Epithelial cell of prostate (primary cell): ENCODE results near the gene FERMT2.
"Not testable (repeated sequence)": the region's sequence is repeated elsewhere in the genome, so short reads cannot be mapped to it uniquely, and the experiment has no call there.

Experiments used
- DNase-seq: peaks from one replicate; pipeline ENCODE4 v3.0.0-alpha.2; 2011; ENCODE audit warnings: low read depth, low spot score
- H3K27ac ChIP-seq: fragments of 450-650 bp; 2 replicates; pipeline ENCODE4 v1.5.1; 2017; ENCODE audit warnings: mild to moderate bottlenecking

The FERMT2 gene

GRCh38 chr14:52948039-52948438, 2.8 kb downstream of the FERMT2 start:
- no peak overlapping the region for H3K27ac ChIP-seq
- DNase-seq = no peak

DNA sequence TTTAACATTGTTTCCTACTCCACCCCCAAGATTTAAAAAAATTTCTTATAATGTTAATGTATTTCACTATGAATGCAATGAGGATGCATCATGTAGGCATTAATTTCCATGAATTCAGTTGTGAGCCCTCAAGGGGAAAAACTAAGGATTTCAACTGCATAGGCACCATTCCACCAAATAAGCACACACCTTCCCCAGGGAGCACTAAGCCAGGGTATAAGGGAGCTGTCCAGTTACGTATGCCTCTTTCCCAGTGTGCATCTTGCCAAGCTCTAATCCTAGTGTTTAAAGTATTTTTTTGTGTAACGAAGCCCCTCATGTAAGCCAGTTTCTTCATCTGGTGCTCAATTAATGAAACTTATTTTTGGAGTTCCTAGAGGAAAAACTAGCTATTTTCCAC, 6.6 kb downstream of the FERMT2 start:
- no peak overlapping the region for H3K27ac ChIP-seq
- DNase-seq = no peak

DNA sequence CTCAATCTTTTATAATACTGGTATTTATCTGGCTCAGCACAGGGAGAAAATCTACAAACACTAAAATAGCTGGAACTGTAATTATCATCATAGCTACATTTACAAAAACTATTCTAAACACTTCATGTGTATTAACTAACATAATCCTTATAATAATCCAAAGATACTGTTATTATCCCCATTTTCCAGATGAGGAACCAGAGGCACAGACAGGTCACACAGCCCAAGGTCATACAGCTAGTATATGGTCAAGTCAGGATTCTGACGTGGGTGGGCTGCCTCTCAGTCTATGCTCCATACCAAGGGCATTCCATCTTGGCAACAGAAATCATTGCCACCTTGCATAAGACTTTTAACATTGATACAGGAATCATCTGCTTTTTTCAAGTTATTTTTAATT, 11.4 kb downstream of the FERMT2 start:
- DNase-seq = no peak

GRCh38 chr14:52937869-52938268, 13.0 kb downstream of the FERMT2 start:
- H3K27ac ChIP-seq = no peak overlapping the region
- no peak for DNase-seq

More for the DNA sequence above, 11.4 kb downstream of the FERMT2 start:
- H3K27ac ChIP-seq = no peak overlapping the region

GRCh38 chr14:52937306-52937705, 13.5 kb downstream of the FERMT2 start:
- H3K27ac ChIP-seq = no peak overlapping the region
- no peak for DNase-seq

- DNase-seq = no peak
- H3K27ac ChIP-seq = no peak overlapping the region
These were observed 14.4 kb downstream of the FERMT2 start for GRCh38 chr14:52936437-52936836.

DNA sequence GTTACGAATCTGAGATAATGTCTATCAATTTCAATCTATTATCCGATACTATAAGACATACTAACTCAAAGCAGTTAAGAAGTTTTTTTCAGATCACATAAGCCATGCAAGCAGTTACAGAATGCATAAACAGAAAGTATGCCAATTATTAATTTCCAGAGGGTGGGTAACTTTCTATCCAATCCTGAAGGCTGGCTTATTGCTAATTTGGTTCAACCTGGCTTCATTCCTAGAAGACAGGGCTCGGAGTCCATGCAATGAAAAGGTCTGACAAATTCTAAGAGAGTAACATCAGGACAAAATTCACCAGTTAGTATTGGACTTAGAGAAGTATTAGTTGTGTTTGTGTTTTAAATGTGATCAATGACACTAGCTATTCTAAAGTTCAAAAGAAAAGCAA, 15.0 kb downstream of the FERMT2 start:
- no peak overlapping the region for H3K27ac ChIP-seq
- no peak for DNase-seq

DNA sequence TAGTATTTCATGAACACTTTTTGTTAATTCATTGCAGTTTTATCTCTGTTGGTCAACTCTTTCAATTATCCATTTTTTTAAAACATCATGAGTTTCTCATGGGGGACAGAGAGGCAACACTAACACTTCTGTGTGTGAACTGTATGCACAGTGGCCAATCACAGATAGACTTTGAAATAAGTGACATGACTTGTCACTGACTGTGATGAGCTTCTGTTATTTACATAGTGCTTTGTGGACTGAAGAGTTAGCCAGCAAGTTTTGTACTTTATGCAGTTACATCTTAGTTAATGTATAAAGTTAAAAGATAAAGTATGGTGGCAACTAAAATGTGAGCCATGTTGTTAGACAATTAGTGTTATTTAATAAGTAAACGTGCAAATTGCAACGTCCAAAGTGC, 16.1 kb downstream of the FERMT2 start:
- DNase-seq = no peak
- no peak overlapping the region for H3K27ac ChIP-seq

DNA sequence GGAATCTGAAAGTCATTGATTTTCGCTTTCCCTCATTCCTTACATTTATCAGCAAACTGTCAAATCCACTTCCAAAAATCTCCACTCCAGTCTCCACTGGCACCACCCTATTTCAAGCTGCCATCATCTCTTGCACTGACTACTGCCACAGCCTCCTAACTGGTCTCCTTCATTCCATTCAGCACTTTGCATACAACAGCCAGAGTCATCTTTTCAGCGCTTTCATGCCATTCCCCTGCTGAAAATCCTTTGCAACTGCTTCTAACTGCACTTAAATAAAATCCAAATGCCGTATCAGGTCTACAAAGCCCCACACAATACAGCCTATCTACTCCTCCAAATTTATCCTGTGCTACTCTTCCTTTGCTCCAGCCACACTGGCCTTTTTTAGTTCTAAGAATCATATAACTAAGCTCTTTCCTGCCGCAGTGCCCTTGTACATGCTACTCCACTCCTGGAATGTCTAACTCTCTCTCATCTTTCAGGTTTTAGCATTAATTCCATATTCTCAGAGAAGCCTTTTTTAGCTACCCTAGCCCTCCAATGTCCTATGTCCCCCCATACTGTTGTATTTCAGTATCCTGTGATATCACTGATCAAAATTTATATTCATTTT, 21.6 kb downstream of the FERMT2 start:
- H3K27ac ChIP-seq = no peak overlapping the region
- no peak for DNase-seq

- DNase-seq = no peak
- H3K27ac ChIP-seq = no peak overlapping the region
These were observed 23.9 kb downstream of the FERMT2 start for GRCh38 chr14:52926953-52927352.

DNA sequence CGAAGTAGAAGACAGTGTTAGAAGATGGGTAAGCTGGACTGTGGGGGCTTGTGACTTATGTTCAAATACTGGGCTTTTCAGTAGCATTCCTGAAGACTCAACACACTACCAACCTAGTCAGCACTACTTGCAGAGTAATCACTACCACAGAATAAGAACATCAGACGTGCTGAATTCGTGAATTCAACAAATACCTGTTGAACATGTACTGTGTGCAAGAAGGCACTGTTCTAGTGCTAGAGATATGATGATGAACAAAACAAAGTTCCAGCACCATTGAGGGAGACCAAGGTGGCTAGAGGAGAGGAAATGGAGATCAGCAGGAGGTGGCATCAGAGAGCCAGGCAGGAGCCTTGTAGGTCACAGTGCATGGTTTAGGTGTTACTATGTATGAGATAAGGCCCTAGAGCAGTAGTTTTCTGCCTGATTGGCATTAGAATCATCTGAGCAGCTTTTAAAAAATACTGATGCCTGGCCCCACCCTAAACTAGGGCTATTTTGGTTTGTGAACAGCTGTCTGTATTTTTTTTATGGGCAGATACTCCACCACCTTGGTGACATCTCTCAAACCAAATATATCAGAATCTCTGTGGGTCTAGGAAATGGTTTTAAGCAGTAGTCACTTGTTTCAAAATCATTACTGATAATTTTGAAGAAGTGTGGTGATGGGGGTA, 26.8 kb downstream of the FERMT2 start:
- no peak overlapping the region for H3K27ac ChIP-seq
- no peak for DNase-seq

DNA sequence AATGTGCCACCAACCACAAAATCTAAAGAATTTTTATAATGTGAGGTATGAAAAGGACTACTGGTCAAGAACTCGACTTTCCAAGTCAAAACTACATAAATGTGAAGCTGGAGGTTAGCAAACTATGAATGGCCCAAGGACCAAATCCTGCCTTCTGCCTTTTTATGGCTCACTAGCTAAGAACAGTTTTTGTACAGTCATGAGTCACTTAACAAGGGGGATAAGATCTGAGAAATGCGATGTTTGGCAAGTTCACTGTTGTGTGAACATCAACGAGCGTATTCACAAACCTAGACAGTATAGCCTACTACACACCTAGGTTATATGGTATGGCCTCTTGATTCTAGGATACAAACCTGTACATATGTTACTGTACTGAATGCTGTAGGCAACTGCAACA, 28.2 kb downstream of the FERMT2 start:
- peak; percentile 18 for DNase-seq
- H3K27ac ChIP-seq = no peak overlapping the region

DNA sequence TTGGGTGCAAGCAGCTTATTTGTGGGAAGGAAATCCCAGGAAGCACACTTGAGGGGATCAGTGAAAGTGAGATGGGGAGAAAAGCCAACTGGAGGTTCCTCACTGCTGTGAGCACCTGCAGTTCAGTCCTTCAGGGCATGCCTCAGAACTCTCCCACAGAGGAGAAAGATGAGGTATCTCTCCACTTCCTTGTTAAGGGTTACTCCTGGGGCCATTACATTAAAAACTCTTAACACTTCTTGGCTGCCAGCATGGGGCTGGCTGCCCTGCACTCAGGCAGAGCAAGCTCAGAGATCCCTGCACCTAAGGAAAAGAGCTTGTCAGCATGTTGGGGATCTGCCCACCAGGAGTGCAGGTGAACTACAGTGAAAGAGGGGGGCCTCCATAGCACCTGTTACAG, 28.8 kb downstream of the FERMT2 start:
- no peak for DNase-seq
- H3K27ac ChIP-seq = no peak overlapping the region

DNA sequence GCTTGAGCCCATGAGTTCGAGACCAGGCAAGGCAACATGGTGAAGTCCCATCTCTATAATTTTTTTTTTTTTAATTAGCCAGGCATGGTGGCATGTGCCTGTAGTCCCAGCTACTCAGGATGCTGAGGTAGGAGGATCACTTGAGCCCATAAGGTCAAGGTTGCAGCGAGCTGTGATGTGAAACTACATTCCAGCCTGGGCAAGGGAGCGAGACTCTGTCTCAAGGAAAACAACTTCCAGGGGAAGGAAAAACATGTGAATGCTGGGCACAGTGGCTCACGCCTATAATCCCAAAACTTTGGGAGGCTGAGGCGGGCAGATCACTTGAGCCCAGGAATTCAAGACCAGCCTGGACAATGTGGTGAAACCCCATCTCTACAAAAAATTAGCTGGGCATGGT, 30.4 kb downstream of the FERMT2 start:
- H3K27ac ChIP-seq = peak overlapping the region; percentile 93
- DNase-seq = not testable (repeated sequence)

DNA sequence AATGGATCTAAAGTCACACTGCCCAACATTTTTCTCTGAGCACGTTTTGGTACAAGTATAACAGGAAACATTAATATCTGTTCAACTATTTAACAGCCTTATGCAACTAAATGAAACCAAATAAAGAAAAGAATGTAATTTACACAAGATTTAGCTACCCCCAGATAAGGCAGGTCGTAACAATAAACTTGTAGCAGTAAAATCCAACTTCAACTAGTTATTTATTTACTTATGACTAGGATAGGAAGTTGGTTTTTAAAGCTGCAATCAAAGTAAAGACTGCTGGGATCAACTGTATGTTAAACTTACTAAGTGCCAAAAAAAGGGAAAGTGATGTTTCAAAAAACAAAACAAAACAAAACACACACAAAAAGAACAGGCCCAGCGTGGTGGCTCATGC, 30.9 kb downstream of the FERMT2 start:
- DNase-seq = no peak
- peak overlapping the region; percentile 93 for H3K27ac ChIP-seq

GRCh38 chr14:52918486-52918885, 32.4 kb downstream of the FERMT2 start:
- H3K27ac ChIP-seq = peak overlapping the region; percentile 93

GRCh38 chr14:52917735-52918134, 33.1 kb downstream of the FERMT2 start:
- peak overlapping the region; percentile 93 for H3K27ac ChIP-seq
- no peak for DNase-seq

More at GRCh38 chr14:52918486-52918885, 32.4 kb downstream of the FERMT2 start:
- DNase-seq = peak; percentile 12

GRCh38 chr14:52914295-52914694, 36.6 kb downstream of the FERMT2 start:
- no peak for DNase-seq
- no peak overlapping the region for H3K27ac ChIP-seq

- no peak overlapping the region for H3K27ac ChIP-seq
- no peak for DNase-seq
These were observed 37.6 kb downstream of the FERMT2 start for GRCh38 chr14:52913271-52913670.

DNA sequence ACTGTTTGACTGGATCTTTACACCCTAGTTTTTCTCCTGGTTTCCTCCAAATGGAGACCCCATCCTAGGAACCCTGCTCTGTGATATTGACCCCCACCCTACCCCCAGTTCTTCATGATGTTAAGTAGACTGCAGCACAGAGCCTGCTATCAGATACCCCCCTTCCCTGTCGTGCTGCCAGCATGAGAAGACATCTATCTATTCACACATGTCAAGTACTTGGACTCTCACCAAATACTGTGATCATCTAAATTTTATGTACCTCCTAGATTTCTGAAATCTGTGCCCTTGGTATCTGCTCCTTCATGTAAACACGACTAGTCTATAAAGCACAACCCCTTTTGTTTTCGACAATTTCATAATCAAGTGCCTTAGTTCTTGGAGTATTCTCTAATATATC, 38.9 kb downstream of the FERMT2 start:
- no peak overlapping the region for H3K27ac ChIP-seq
- no peak for DNase-seq

DNA sequence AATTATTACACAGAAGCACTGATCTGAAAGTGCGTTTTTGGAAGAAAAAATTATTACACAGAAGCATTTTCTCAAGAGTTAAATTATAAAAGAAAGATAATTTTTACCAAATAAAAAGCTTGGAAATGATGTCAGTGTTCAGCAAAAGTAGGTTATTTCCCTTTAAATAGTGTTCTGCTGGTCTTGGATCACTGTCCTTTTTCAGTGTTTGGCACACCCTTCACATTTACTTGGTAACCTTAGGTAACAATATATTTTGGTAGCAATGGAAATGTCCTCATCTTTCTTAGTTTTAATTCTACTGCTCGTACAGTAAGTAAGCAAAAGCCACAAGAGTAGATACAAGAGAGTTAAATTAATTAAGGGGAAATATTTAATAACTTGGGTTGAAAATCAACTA, 40.3 kb downstream of the FERMT2 start:
- DNase-seq = no peak
- H3K27ac ChIP-seq = no peak overlapping the region

- DNase-seq = no peak
- peak overlapping the region; percentile 78 for H3K27ac ChIP-seq
These were observed 42.9 kb downstream of the FERMT2 start for GRCh38 chr14:52907949-52908348.
